GM12878 (cell line): Measurements from ENCODE around the gene FHIP2A. TPM values are rescaled to one million over a fixed set of nuclear protein-coding genes. Genes with fewer than 3 reads are reported as not detected.

Source experiments
- ATAC-seq: fragments of 200-7000 bp; cut with Tn5 transposase; 3 replicates; pipeline ENCODE4 v1.9.1; 2020; ENCODE audit warnings: mild to moderate bottlenecking, moderate library complexity
- BruUV-seq: library from RNA; stranded (reverse); fragments of 400-500 nt; replicated peaks from 2 replicates; lab custom pipeline; 2021; lab: Mats Ljungman, UMichigan
- CTCF ChIA-PET: fragments of 300-600 bp; sonication (Branson Sonifier 250); formaldehyde crosslinking; extraction: SDS; loops from one replicate; lab custom pipeline; 2021; ENCODE audit warnings: inconsistent platforms; lab: Yijun Ruan, JAX
- POLR2A ChIA-PET: fragments of 350-600 bp; formaldehyde crosslinking; extraction: SDS; loops from one replicate; lab custom pipeline; 2021; ENCODE audit warnings: inconsistent platforms; lab: Charles Lee
- RAD21 ChIA-PET: fragments of 300-600 bp; sonication (Branson Sonifier 250); formaldehyde crosslinking; loops from one replicate; lab custom pipeline; 2023; ENCODE audit warnings: antibody characterized with exemption; ENCODE audit not compliant: unreplicated experiment; lab: Charles Lee
- SMC1A ChIA-PET: fragments of 300-600 bp; sonication (Branson Sonifier 250); formaldehyde crosslinking; loops from one replicate; lab custom pipeline; 2023; ENCODE audit not compliant: unreplicated experiment, uncharacterized antibody; lab: Charles Lee
- DNase-seq: peaks from one replicate; pipeline ENCODE4 v3.0.0-alpha.2; 2011; ENCODE audit warnings: low read depth, low spot score
- FAIRE-seq: peaks from 3 replicates; lab custom pipeline; 2011; peaks lifted over from hg19 to GRCh38; lab: Jason Lieb, UNC
- H2AFZ ChIP-seq: 2 replicates; pipeline ENCODE4 v1.6.0; 2011; ENCODE audit warnings: low read depth, low read length, control low read depth; ENCODE audit not compliant: control insufficient read depth
- H3K27ac ChIP-seq: 2 replicates; pipeline ENCODE4 v1.5.1; 2011; ENCODE audit warnings: control low read depth; ENCODE audit not compliant: control insufficient read depth, insufficient read depth
- H3K27me3 ChIP-seq, 2 experiments: replicated peaks in 1 of 2; 2 replicates each; pipeline versions ENCODE4 v1.6.0 to v1.6.1; 2011; ENCODE audit warnings: low read length in 1 of 2; ENCODE audit not compliant: control insufficient read depth in 2 of 2, insufficient read depth in 2 of 2
- H3K36me3 ChIP-seq, 2 experiments: 2 replicates each; pipeline ENCODE4 v1.5.1; 2011; ENCODE audit warnings: low read length in 1 of 2; ENCODE audit not compliant: control insufficient read depth in 2 of 2, insufficient read depth in 2 of 2
- H3K4me1 ChIP-seq: 2 replicates; pipeline ENCODE4 v1.6.1; 2011; ENCODE audit warnings: mild to moderate bottlenecking, low read length, moderate library complexity, mixed read lengths; ENCODE audit not compliant: control insufficient read depth, insufficient read depth
- H3K4me2 ChIP-seq: 2 replicates; pipeline ENCODE4 v1.6.0; 2011; ENCODE audit warnings: control low read depth; ENCODE audit not compliant: control insufficient read depth, insufficient read depth
- H3K4me3 ChIP-seq: fragments of 200-600 bp; sonication (generic); 2 replicates; pipeline ENCODE4 v1.5.1; 2016
- H3K79me2 ChIP-seq: 2 replicates; pipeline ENCODE4 v1.6.0; 2011; ENCODE audit warnings: low read length; ENCODE audit not compliant: control insufficient read depth, insufficient read depth
- H3K9ac ChIP-seq: 2 replicates; pipeline ENCODE4 v1.8.0; 2011; ENCODE audit warnings: low read length, control low read depth, mixed read lengths; ENCODE audit not compliant: control insufficient read depth, insufficient read depth
- H3K9me3 ChIP-seq: replicated peaks from 3 replicates; pipeline ENCODE4 v1.5.1; 2011; ENCODE audit warnings: mild to moderate bottlenecking, low read length; ENCODE audit not compliant: control insufficient read depth, insufficient read depth
- H4K20me1 ChIP-seq: 2 replicates; pipeline ENCODE4 v1.6.0; 2011; ENCODE audit not compliant: control insufficient read depth, insufficient read depth
- BCL11A ChIP-seq: IDR thresholded peaks from 2 replicates; pipeline ENCODE4 v1.6.1; 2011; ENCODE audit warnings: low read depth, low read length
- BCL3 ChIP-seq: IDR thresholded peaks from 2 replicates; pipeline ENCODE4 v1.6.1; 2011; ENCODE audit warnings: borderline replicate concordance, low read depth, mild to moderate bottlenecking, moderate library complexity, low read length; ENCODE audit not compliant: insufficient read depth, poor library complexity, severe bottlenecking
- BMI1 ChIP-seq: fragments of 450-650 bp; IDR thresholded peaks from 2 replicates; pipeline ENCODE4 v1.6.1; 2016; ENCODE audit warnings: mild to moderate bottlenecking, moderate library complexity, borderline replicate concordance
- ETV6 ChIP-seq, 2 experiments: fragments of 450-650 bp in 1 of 2; IDR thresholded peaks in 1 of 2; conservative IDR thresholded peaks in 1 of 2; 2 replicates each; pipeline ENCODE4 v1.6.1; 2014; ENCODE audit warnings: antibody characterized with exemption in 1 of 2, borderline replicate concordance in 1 of 2, low read depth in 1 of 2, mild to moderate bottlenecking in 1 of 2, moderate library complexity in 1 of 2
- GABPA ChIP-seq: IDR thresholded peaks from 2 replicates; pipeline ENCODE4 v1.6.1; 2014; ENCODE audit warnings: antibody characterized with exemption, low read depth, mild to moderate bottlenecking, inconsistent platforms
- IKZF1 ChIP-seq: fragments of 450-650 bp; conservative IDR thresholded peaks from 2 replicates; pipeline ENCODE4 v1.6.1; 2017; ENCODE audit warnings: antibody characterized with exemption, mild to moderate bottlenecking
- JUND ChIP-seq: IDR thresholded peaks from 2 replicates; pipeline ENCODE4 v1.6.1; 2012; ENCODE audit warnings: low read depth, mild to moderate bottlenecking, low read length, improper control_type of control experiment, moderate library complexity
- MEF2A ChIP-seq: IDR thresholded peaks from 2 replicates; pipeline ENCODE4 v1.6.1; 2011; ENCODE audit warnings: low read depth, mild to moderate bottlenecking, low read length, moderate library complexity; ENCODE audit not compliant: insufficient read depth
- NFYA ChIP-seq: IDR thresholded peaks from 2 replicates; pipeline ENCODE4 v1.6.1; 2011; ENCODE audit warnings: low read depth, mild to moderate bottlenecking, low read length, improper control_type of control experiment, borderline replicate concordance
- NR2C1 ChIP-seq: fragments of 450-650 bp; IDR thresholded peaks from 2 replicates; pipeline ENCODE4 v1.6.1; 2017; ENCODE audit warnings: antibody characterized with exemption, mild to moderate bottlenecking, moderate library complexity
- NR2F1 ChIP-seq: fragments of 450-650 bp; conservative IDR thresholded peaks from 2 replicates; pipeline ENCODE4 v1.6.1; 2017; ENCODE audit warnings: mild to moderate bottlenecking
- PML ChIP-seq: IDR thresholded peaks from 2 replicates; pipeline ENCODE4 v1.6.1; 2012; ENCODE audit warnings: low read length, inconsistent platforms
- RAD21 ChIP-seq: IDR thresholded peaks from 2 replicates; pipeline ENCODE4 v1.6.1; 2011; ENCODE audit warnings: mild to moderate bottlenecking, low read depth, low read length, moderate library complexity; ENCODE audit not compliant: insufficient read depth
- RFX5 ChIP-seq: IDR thresholded peaks from 2 replicates; pipeline ENCODE4 v1.6.1; 2011; ENCODE audit warnings: low read depth, low read length, improper control_type of control experiment
- SMC3 ChIP-seq: IDR thresholded peaks from 2 replicates; pipeline ENCODE4 v1.6.1; 2011; ENCODE audit warnings: low read length, improper control_type of control experiment, borderline replicate concordance
- STAT3 ChIP-seq: IDR thresholded peaks from 2 replicates; pipeline ENCODE4 v1.6.1; 2011; ENCODE audit warnings: low read depth, low read length, improper control_type of control experiment
- YY1 ChIP-seq: IDR thresholded peaks from 2 replicates; pipeline ENCODE4 v1.6.1; 2011; ENCODE audit warnings: low read depth, mild to moderate bottlenecking, low read length
- ZBTB40 ChIP-seq: fragments of 450-650 bp; IDR thresholded peaks from 2 replicates; pipeline ENCODE4 v1.6.1; 2016; ENCODE audit warnings: mild to moderate bottlenecking, moderate library complexity, borderline replicate concordance
- WGBS: methylation state at CpG from one replicate; pipeline ENCODE4 v1.1.6; 2016; ENCODE audit warnings: low lambda C conversion rate; ENCODE audit not compliant: insufficient replicate concordance, insufficient coverage; ENCODE audit errors: missing lambda C conversion rate; 5-methylcytosine and 5-hydroxymethylcytosine counted together
- in situ Hi-C: fragments of 300-500 bp; cut with MboI; formaldehyde crosslinking; loops from 9 replicates; pipeline ENCODE4 v1.14.3; 2018; ENCODE audit warnings: mixed read lengths
- intact Hi-C: fragments of 100-400 bp; cut with micrococcal nuclease; formaldehyde crosslinking; loops from one replicate; pipeline ENCODE4 v1.14.2; 2022; ENCODE audit not compliant: unreplicated experiment
- polyA plus RNA-seq, 11 experiments: library from polyadenylated mRNA; depleted of rRNA in 4 of 11; unstranded in 6 of 11; stranded (reverse) in 5 of 11; fragments of >200 nt; fragmentation: Nextera tagmentation in 4 of 11; fragmentation: Illumina TruSeq in 1 of 11; extraction: Ambion mirVana in 4 of 11; extraction: Trizol in 1 of 11; gene quantifications; 1 replicate in 1 of 11; 2 replicates in 10 of 11; pipeline versions ENCODE4 v1.2.1 to v1.2.3, GENCODE V29; 2011 to 2016; ENCODE audit warnings: inconsistent platforms in 2 of 11, missing spikeins in 2 of 11, low read depth in 1 of 11
- total RNA-seq, 4 experiments: library from RNA; depleted of rRNA in 3 of 4; stranded (reverse); fragments of >200 nt in 3 of 4; fragmentation: Illumina TruSeq in 1 of 4; extraction: Trizol in 1 of 4; gene quantifications; 2 replicates each; pipeline versions ENCODE4 v1.2.1 to v1.2.3, GENCODE V29; 2013 to 2021

Gene FHIP2A
- total and polyA plus RNA-seq, 10 of the 15 experiments (the other 5 are each of a cell fraction or from before 2014, with no cell fraction given) = 6.8 to 30.4 (median 17.0) TPM

GRCh38 chr10:114825513-114826253 lies 4.1 kb downstream of the FHIP2A start:
- H2AFZ ChIP-seq = peak overlapping the region; percentile 54
- peak overlapping the region; percentile 84 for H3K9ac ChIP-seq
- POLR2A ChIA-PET = interaction anchor here (1.6 kb wide), 1 partner anchor 52 kb away, joined by 4 read pairs; no protein-coding TSS in a partner anchor
- DNase-seq (peak; percentile 55), ATAC-seq (peak; percentile 71), FAIRE-seq (peak; percentile 72)
- in situ Hi-C loops = no loop called here
- RAD21 ChIA-PET = interaction anchor here (1.3 kb wide), 1 partner anchor 304 kb away, joined by 3 read pairs; no protein-coding TSS in a partner anchor
- H3K27me3 ChIP-seq = no peaks in the 10 kb centered on the region
- SMC1A ChIA-PET = interaction anchor here (0.6 kb wide), 1 partner anchor 858 kb away, joined by 4 read pairs; no protein-coding TSS in a partner anchor
- H3K79me2 ChIP-seq = peaks cover 87% of the 10 kb centered on the region
- intact Hi-C loops = no loop called here
- H3K27ac ChIP-seq = peak overlapping the region; percentile 96
- no TSS peak for BruUV-seq
- H3K9me3 ChIP-seq = no peaks in the 10 kb centered on the region; the same call in 1 of the 3 replicates
- peak overlapping the region; percentile 60; the same call in 1 of the 2 replicates for H3K4me3 ChIP-seq
- H3K36me3 ChIP-seq = no peaks in the 10 kb centered on the region
- no peaks in the 10 kb centered on the region for H4K20me1 ChIP-seq
- H3K4me2 ChIP-seq = peak overlapping the region; percentile 67
- CTCF ChIA-PET = interaction anchor here (1.1 to 2.9 kb wide), 2 partner anchors 15 to 19 kb away, joined by 4 to 7 read pairs; no protein-coding TSS in a partner anchor
- H3K4me1 ChIP-seq = peaks cover 46% of the 10 kb centered on the region
- 11% methylated on average over 4 of the region's 4 CpGs for WGBS
- peak in 1 of 2 experiments; percentile 64; a peak in 1 of 4 replicates for TF ChIP-seq ETV6 (conservative IDR thresholded peaks at IDR 0.05 in 1 of 2, IDR thresholded peaks at IDR 0.05 in 1 of 2; ENCODE audit: borderline replicate concordance in 1 of 2, low read depth in 1 of 2)
- TF ChIP-seq PML = peak; percentile 87
- TF ChIP-seq STAT3 = 0 out of 2 replicates have a peak, but pooled peaks have one; percentile 65
- TF ChIP-seq SMC3 = no peak
- no peak for TF ChIP-seq NFYA
- peak; percentile 44; the same call in 1 of the 2 replicates for TF ChIP-seq BMI1
- TF ChIP-seq JUND = peak; percentile 79; the same call in 1 of the 2 replicates
- 0 out of 2 replicates have a peak, but pooled peaks have one; percentile 20 for TF ChIP-seq NR2F1
- TF ChIP-seq IKZF1 = peak; percentile 34; the same call in 1 of the 2 replicates
- peak; percentile 26 for TF ChIP-seq BCL3
- TF ChIP-seq MEF2A = peak; percentile 99
- no peak for TF ChIP-seq RFX5
- TF ChIP-seq GABPA = peak; percentile 73
- no peak for TF ChIP-seq YY1
- TF ChIP-seq RAD21 = no peak
- TF ChIP-seq ZBTB40 = no peak
- no peak for TF ChIP-seq NR2C1
- TF ChIP-seq BCL11A = peak; percentile 90; the same call in 1 of the 2 replicates
